Hematopoietic multipotent progenitor cell treated with erythropoietin and hydrocortisone succinate and interleukin-3 and kit ligand, for 6 days (in vitro differentiated cells): Measurements from ENCODE around the gene AP5S1.
A peak's percentile ranks its signal among the peaks of the same experiment; 100 is the strongest.

Experiments
- DNase-seq: peaks from one replicate; pipeline ENCODE4 v3.0.0-alpha.2; 2015

The AP5S1 gene

DNA sequence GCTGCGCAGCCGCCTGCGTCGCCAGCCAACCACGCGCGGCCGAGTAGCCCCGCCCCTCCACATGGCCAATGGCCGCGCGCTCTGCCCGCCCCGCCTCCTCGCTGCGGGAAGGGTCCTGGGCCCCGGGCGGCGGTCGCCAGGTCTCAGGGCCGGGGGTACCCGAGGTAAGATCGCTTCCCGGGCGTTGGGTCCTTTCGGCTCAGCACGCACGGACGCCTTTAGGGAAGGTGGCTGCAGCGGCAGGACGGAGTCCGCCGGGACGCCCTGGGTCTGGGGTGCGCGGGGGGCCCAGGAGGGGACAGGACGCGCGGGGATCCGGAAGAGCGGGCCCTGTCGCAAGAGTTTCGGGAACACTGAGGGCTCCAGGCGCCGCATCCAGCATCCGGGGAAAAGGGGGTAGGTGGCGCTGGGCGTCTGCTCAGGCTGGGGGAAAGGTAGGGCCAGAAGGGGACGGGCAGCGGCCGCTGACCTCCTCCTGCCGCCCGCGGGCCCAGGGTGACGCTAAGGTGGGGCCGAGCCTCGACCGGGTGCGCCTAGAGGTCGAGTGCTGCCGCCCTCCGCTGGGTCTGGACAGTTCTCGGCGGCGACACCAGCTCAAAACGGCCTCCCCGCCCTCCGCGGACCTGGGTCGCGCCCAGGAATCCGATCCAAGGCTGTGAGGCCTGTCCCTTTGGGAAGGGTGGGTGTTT, 26.5 kb downstream of the AP5S1 start, which contains the start of gene MAVS:
TSS of gene MAVS (plus strand) at position 95 of the 689 bp plus-strand sequence. CDS start 7,791 bp downstream, outside the sequence.
- DNase-seq: peak; percentile 91

DNA sequence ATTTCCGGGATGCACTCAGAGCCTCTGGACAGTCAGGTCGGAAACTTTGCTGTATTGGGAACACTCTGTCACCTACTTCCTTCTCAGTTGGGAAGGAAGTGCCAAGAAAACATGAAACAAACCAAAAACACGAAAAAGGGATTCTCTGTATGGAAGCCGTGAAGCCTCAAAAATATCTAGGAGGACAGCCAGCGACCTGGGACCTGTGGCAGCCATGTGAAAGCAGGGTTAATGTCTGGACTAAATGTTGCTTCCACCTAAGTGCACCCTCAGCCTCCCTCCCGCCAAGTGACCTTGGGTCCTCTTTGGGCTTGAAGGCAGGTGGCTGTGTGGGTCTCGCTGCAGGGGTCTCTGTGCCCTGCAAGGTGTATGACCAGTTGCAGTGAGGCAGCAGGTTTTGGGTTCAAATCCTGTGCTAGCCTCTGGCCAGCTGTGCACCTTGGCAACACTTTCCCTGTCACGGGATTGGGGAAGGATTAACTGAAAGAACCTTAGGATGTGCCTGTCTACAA, 27.1 kb downstream of the AP5S1 start:
- peak; percentile 38 for DNase-seq

DNA sequence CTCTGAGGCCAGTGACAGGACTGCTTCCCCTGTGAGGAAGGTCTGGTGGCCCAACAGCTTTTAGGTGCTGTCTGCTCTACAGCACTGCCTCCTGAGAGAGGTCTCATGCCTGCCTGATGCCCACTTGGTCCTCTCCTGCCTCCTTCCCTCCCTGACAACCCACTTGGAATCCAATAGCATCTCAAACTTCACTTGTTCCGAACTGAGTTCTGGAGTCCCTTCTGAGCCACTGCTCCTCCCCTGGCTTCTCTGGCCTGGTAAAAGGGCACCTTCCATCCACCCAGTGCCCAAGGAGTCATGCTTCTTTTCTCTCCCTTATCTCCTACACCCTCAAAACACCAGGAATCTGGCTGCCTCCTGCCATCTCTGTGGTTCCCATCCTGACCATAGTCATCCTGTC, 28.2 kb downstream of the AP5S1 start:
- DNase-seq: no peak

DNA sequence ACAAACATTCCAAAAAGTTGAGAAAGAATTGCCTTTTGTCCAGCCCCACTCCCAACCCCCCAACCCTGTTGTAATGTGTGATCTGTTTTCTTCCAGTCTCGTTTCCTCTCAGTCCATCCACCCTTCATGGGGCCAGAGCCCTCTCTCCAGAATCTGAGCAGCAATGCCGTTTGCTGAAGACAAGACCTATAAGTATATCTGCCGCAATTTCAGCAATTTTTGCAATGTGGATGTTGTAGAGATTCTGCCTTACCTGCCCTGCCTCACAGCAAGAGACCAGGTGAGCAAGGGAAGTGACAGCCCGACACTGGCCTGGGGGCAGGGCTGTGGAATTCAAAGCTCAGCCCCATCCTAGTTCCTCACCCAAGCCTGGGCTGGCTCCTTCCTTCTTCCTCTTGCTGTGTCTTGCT, 34.1 kb downstream of the AP5S1 start:
- no peak for DNase-seq

DNA sequence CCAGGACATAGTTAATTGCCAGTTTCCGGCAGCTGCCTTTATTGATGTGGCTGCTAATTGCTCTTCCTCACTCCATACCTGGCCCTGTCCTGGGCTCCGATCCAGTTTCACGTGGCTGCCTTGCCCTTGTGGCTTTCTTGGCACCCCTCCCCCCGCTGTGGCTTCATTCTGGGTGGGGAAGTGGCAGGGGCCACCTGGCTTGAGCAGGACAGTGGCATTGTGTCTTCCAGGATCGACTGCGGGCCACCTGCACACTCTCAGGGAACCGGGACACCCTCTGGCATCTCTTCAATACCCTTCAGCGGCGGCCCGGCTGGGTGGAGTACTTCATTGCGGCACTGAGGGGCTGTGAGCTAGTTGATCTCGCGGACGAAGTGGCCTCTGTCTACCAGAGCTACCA, 37.1 kb downstream of the AP5S1 start:
- no peak for DNase-seq

DNA sequence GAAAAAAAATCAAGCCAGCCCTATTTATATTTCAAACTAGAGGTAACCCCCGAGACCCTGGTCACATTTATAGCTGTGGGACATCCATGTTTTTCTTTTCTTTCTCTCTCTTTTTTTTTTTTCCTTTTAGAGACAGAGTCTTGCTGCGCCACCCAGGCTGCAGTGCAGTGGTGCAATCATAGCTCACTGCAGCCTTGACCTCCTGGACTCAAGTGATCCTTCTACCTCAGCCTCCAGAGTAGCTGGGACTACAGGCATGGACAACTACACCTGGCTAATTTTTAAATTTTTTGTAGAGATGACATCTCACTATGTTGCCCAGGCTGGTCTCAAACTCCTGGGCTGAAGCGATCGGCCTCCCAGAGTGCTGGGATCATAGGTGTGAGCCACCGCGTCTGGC, 38.3 kb downstream of the AP5S1 start:
- DNase-seq: no peak

DNA sequence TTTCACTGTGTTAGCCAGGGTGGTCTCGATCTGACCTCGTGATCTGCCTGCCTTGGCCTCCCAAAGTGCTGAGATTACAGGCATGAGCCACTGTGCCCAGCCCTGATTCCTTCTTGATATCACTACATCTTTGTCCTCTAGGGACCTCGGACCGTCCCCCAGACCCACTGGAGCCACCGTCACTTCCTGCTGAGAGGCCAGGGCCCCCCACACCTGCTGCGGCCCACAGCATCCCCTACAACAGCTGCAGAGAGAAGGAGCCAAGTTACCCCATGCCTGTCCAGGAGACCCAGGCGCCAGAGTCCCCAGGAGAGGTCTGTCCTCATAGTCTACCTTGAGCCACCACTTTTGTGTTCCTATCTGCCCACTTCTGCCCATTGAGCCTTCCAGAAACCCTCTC, 40.8 kb downstream of the AP5S1 start:
- DNase-seq: no peak

DNA sequence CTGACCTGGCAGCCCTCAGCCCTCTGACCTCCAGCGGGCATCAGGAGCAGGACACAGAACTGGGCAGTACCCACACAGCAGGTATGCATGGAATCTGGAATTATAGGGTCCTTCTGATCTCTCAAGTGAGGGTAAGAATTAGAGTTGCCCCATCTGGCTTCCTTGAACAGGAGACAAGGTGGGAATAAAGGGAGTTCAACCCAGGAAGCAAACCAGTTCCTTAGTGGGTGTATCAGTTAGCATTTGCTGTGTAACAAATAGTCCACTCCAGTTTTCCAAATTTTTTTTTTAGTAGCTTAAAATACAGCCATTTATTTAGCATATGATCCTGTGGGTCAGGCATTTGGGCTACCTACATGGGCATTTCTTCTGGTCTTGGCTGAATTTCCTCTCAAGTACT, 42.0 kb downstream of the AP5S1 start:
- no peak for DNase-seq

DNA sequence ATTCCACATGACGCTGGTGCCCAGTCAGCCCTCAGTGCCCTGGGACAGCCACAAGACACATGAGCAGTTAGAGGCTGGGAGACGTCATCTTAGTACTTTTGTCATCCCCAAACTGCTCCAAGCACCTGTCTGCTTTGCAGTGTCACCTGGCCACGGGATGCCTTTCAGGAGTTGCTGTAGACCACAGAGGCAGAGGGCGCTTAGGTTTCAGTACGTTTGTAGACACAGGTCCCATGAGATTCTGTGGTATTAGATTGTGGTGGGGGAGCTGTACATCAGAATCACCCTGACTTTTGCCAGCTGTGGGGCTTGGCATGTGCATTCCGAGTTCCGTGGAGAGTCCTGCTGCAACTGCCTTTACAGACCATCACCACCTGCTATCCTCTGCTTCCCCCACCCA, 43.0 kb downstream of the AP5S1 start:
- no peak for DNase-seq

DNA sequence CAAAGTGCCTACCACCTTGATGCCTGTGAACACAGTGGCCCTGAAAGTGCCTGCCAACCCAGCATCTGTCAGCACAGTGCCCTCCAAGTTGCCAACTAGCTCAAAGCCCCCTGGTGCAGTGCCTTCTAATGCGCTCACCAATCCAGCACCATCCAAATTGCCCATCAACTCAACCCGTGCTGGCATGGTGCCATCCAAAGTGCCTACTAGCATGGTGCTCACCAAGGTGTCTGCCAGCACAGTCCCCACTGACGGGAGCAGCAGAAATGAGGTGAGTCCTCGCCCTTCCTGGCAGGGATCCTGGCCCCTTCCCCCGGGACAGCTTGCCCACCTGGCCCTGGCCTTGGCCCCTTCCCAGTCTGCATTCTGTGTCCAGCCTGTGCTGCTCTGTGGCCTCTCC, 44.2 kb downstream of the AP5S1 start:
- no peak for DNase-seq

DNA sequence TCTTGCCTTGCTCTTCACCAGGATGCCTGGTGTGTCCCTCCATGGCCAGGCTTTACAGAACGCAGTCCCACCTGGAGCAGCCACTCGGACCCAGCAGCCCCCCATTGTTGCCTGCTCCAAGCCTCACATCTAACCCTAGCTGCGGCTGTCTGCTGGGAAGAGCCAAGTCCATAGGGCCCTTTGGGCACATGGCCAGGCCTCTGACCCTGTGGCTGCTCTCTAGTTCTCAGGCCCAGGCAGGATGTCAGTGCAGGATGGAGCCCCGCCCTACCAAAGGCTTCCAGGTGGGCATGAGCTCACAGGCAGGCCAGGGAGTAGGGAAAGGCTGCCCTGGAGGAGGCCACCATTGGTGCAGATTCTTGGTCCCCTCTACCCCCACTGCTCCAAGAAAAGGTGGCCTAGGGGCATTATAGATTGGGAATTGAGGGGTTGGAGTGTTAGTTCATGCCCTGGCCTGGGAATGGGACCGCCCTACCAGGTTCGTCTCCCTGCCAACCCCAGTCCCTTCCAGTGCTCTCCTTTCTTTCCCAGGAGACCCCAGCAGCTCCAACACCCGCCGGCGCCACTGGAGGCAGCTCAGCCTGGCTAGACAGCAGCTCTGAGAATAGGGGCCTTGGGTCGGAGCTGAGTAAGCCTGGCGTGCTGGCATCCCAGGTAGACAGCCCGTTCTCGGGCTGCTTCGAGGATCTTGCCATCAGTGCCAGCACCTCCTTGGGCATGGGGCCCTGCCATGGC, 45.0 kb downstream of the AP5S1 start:
- DNase-seq: no peak

DNA sequence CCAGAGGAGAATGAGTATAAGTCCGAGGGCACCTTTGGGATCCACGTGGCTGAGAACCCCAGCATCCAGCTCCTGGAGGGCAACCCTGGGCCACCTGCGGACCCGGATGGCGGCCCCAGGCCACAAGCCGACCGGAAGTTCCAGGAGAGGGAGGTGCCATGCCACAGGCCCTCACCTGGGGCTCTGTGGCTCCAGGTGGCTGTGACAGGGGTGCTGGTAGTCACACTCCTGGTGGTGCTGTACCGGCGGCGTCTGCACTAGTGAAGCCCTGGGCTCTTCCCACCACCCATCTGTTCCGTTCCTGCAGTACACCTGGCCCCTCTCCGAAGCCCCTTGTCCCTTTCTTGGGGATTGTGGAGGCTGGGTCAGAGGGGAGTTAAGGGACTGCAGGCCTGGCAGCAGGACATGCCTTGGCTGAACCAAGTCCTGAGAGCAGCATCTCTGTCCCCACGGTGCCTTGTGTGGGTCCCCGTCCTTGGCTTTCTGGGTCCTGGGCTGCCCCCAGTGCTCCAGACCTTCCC, 45.6 kb downstream of the AP5S1 start:
- no peak for DNase-seq

DNA sequence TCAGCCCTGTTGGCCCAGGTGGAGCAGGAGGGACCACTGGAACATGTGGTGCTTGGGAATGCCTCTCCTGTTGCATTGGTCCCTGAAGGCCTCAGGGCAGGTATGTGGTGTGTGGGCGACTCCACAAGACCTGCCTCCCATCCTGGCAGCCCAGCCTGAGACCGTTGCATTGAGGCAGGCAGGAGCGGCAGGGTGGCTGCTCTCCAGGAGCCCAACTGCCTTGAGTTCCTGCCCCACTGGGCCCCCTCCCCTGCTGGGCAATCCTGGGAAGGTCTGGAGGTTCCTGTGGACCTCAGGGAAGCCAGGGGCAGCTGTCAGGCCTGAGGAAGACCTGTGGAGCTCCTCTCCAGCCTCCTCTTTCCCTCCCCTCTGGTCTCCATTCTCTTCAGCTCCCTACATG, 46.1 kb downstream of the AP5S1 start:
- no peak for DNase-seq

DNA sequence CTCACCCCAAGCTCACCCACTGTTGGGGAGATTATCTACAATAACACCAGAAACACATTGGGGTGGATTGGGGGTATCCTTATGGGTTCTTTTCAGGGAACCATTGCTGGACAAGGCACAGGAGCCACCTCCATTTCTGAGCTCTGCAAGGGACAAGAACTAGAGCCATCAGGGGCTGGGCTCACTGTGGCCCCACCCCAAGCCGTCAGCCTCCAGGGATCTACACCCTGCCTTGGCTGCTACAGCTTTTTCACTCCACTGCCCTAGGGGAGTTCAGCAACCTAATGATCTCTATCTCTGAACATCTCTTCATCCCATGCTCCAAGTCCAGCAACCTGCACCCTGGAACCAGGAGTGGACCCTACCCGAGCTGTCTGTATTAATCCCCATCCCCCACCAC, 47.5 kb downstream of the AP5S1 start:
- DNase-seq: no peak

DNA sequence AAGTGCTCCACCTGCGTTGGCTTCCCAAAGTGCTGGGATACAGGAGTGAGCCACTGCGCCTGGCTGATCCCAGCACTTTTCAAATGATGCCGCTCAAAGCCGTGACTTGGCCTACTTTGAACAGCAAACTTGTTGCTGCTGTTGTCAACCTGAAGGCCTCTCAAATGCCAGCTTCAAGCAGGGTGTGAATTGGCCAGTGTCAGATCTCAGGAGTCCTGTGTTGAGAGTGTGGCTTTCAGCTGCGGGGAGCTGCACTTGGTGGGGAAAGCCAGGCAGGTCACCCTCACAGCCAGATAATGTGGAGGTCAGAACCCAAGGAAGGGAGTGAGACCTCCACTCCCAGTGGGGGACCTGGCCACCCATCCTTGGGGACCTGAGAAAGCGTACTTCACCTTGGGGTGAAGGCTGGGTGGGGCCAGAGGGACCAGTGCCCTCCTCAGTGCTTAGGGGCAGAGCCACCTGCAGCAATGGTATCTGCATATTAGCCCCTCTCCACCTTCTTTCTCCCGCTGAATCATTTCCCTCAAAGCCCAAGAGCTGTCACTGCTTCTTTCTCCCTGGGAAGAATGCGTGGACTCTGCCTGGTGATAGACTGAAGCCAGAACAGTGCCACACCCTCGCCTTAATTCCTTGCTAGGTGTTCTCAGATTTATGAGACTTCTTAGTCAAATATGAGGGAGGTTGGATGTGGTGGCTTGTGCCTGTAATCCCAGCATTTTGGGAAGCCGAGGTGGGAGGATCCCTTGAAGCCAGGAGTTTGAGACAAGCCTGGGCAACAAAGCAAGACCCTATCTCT, 49.7 kb downstream of the AP5S1 start:
- DNase-seq: no peak

DNA sequence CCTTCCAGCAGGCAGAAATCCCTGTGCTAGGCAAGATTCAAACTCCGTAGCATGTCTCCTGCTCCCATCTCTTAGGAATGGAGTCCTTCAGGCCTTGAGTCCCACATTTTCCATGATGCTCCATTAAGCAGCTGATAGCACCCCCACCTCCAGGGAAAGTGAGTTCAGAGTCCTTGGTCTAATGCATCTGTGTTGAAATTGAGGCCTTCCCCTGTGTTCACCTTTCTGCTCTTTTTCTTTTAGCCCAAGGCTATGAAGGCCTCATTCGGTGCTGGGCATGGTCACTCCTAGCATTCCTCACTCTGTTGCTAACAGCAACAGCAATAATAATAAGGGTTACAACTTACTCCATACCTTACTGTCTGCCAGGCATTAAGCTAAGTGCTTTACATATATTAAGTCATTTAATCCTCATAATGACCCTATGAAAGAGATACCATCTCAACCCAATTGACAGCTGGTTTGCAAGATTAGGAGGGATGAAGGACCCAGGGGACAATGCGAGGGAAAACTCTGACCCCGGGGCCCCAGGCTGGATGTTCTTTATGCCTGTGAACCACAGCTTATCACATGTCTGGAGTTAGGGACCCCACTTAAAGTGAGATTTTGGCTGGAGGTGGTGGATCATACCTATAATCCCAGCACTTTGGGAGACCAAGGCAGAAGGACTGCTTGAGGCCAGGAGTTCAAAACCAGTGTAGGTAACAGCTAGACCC, 51.4 kb downstream of the AP5S1 start:
- DNase-seq: no peak

DNA sequence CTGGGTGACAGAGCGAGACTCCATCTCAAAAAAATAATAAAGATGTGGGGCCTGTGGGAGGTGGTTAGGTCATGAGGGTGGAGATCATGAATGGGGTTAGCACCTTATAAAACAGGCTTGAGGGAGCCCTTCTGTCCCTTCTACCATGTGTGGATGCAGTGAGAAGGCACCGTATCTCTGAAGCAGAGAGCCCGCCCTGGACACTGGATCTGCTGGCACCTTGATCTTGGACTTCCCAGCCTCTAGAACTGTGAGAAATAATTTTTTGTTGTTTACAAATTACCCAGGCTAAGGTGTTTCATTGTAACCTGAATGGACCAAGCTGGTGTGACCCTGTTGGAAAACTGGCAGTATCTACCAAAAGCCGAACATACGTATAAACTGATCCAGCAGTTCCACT, 53.2 kb downstream of the AP5S1 start:
- DNase-seq: no peak

DNA sequence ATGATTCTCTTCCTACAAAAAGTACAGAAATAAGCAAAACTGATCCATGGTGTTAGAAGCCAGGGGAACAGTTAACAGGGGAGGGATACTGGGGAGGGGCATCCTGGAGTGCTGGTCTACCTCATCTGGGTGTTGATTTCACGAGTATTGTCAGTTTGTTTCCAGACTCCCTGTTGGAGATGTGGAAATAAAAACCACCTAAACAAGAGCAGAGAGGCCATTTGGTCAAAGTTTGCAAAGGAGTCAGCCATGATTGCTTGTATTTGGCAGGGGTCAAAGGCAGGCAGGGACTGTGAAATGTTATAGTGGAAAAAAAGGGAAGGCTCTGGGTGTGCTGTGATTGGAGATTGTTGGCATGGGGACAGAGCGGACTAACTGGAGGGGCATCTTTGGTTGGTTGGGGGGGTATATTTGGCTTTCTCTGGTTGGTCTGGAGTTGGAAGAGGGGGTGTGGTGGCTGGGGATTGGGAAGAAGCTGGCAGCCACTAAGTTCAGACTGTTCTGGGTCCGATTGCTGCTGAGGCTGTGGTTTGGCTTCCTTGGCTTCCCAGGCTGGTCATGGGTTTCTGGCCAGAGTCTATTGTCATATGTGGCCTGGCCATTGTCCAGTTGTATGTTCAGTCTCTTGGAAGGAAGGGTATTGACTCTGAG, 54.0 kb downstream of the AP5S1 start:
- DNase-seq: no peak

DNA sequence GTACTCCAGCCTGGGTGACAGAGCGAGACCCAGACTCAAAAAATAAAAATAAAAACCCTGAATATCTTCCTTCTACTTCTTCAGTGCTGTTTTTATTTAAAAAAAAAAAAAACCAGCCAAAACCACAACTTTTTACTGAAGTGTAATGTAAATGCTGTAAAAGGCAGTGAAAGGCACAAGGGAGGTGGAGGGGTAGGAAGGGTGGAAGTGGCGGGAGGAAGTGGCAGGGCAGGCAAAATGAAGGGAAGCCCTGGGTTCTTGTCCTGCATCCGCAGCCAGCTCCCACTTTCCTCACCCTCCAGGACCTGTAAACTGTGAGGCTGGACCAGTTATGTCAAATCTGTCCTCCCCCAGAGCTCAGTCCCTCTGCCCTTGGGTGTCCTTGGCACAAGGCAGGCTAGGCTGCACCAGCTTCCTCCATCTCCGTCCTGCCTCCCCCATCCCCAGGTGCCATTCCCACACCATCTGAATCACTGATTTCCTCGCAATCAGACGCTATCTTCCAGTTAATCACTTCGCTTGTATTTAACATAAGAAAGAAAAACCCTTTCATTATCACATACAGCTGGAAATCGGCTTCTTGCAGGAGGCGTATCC, 55.1 kb downstream of the AP5S1 start:
- no peak for DNase-seq

DNA sequence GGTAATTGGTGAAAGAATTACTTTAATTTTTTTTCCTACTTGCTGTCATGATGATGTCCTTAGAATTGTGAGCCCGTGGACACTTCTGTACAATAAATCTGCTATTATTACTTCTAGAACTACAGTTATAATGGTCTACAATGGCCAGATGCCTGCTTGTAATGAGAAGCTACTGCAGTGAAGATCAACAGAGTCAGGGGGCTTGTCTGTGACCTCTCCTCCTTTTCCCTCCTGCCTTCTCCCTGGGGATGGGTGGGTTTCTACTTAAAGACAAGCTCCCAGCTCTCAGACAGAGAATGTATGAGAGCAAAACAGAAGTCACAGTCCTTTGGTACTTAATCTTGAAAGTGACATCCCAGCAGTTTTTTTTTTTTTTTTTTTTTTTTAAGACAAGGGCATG, 55.7 kb downstream of the AP5S1 start:
- no peak for DNase-seq

DNA sequence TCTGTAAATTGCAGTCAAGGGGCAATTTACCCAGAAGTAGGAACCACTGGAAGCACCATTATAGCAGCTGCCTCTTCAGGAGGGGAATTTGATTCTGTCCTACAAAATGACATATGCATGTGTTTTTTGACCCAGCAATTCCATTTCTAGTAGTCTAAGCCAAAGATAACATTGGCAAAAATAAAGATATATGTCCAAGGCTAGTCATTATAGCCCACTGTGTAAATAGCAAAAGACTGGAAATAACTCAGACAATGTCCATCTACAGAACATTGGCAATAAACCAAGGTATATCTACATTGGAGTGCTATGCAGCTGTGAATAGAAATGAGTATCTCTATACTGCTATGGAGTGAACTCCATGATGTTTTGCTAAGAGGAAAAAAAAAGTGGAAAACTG, 56.3 kb downstream of the AP5S1 start:
- no peak for DNase-seq
